Heart right ventricle (tissue), 16 donors: ENCODE data around the gene DEXI. TPM values are rescaled to one million over a fixed set of nuclear protein-coding genes. Genes with fewer than 3 reads are reported as not detected.
A peak's percentile ranks its signal among the peaks of the same experiment; 100 is the strongest.

Source experiments
- ATAC-seq, 8 donors: fragments of 200-7000 bp; cut with Tn5 transposase; one replicate each; pipeline ENCODE4 v1.9.1; 2020; ENCODE audit warnings: mild to moderate bottlenecking in 8 of 8, moderate library complexity in 8 of 8, moderate number of reproducible peaks in 1 of 8
- DNase-seq, 2 donors: peaks; one replicate each; pipeline ENCODE4 v3.0.0-alpha.2; 2020
- H3K27ac ChIP-seq, 10 donors: fragments of 200-600 bp; sonication (generic) in 2 of 10; one replicate each; pipeline versions ENCODE4 v1.5.0 to v1.8.0; 2020 to 2022; ENCODE audit warnings: mild to moderate bottlenecking in 3 of 10
- H3K27me3 ChIP-seq, 7 donors: fragments of 200-600 bp; one replicate each; pipeline ENCODE4 v1.8.0; 2021 to 2022; ENCODE audit warnings: mild to moderate bottlenecking in 2 of 7
- H3K36me3 ChIP-seq, 9 donors: fragments of 200-600 bp; sonication (generic) in 1 of 9; one replicate each; pipeline versions ENCODE4 v1.5.0 to v1.8.0; 2020 to 2022; ENCODE audit warnings: mild to moderate bottlenecking in 2 of 9
- H3K4me1 ChIP-seq, 9 donors: fragments of 200-600 bp; sonication (generic) in 1 of 9; one replicate each; pipeline versions ENCODE4 v1.5.0 to v1.8.0; 2020 to 2022; ENCODE audit warnings: mild to moderate bottlenecking in 4 of 9
- H3K4me3 ChIP-seq, 10 donors: fragments of 200-600 bp; sonication (generic) in 2 of 10; one replicate each; pipeline versions ENCODE4 v1.5.0 to v1.8.0; 2020 to 2022; ENCODE audit warnings: mild to moderate bottlenecking in 7 of 10, moderate library complexity in 2 of 10
- H3K9me3 ChIP-seq, 11 donors: fragments of 200-600 bp in 10 of 11; sonication (generic) in 2 of 11; one replicate each; pipeline versions ENCODE4 v1.5.0 to v1.8.0; 2013 to 2022; ENCODE audit warnings: mild to moderate bottlenecking in 2 of 11, control low read depth in 1 of 11, moderate library complexity in 1 of 11
- CTCF ChIP-seq, 9 donors: fragments of 200-600 bp; sonication (generic) in 2 of 9; IDR thresholded peaks; one replicate each; pipeline versions ENCODE4 v1.5.0 to v1.8.0; 2021 to 2022; ENCODE audit warnings: antibody characterized with exemption in 9 of 9, mild to moderate bottlenecking in 5 of 9, moderate library complexity in 1 of 9
- WGBS, 2 donors: extraction: QIAGEN DNeasy Blood & Tissue Kit; methylation state at CpG; one replicate each; pipeline ENCODE4 v1.1.7; 2013; ENCODE audit warnings: inconsistent platforms in 1 of 2; 5-methylcytosine and 5-hydroxymethylcytosine counted together
- intact Hi-C, 10 donors: fragments of 100-400 bp; cut with DNase I; formaldehyde crosslinking; loops; one replicate each; pipeline versions ENCODE4 v1.11.1 to v1.14.2; 2022
- polyA plus RNA-seq, 2 donors: library from polyadenylated mRNA; stranded (reverse); fragments of 200-250 nt; gene quantifications; one replicate each; pipeline ENCODE4 v1.2.3, GENCODE V29; 2013
- total RNA-seq, 10 donors: library from RNA; stranded (reverse); fragmentation: NEBNext Ultra II Directional in 3 of 10; extraction: Animal tissue kit (Norgen Biotek cat#: 25700) in 3 of 10; gene quantifications; one replicate each; pipeline versions ENCODE4 v1.2.1 to v1.2.4, GENCODE V29; 2021 to 2023
- donor health status: Arrhythmogenic right ventricular cardiomyopathy.
- donor health status: ischemic (EF 13 %, LVEDD 7.1; RV severe dilation, severe dysfunction).
- donor health status: healthy with polysubstance abuse.
- donor health status: DM: no; HTN: yes; CAD: no.
- donor health status: DM: no; HTN: no; CAD: no.
- donor health status: ischemic (EF 25% LVEDD 6.9; RV normal size, moderate dysfunction).
- donor health status: ischemic (EF 25% LVEDD 5.7; RV mildly dilated, moderate dysfunction).
- donor health status: healthy.
- donor health status: DM: yes; HTN: yes; CAD: no.
- donor health status: Ischemic cardiomyopathy.
- donor health status: ischemic (EF 35%, LVEDD 5.7; RV mildly dilated, moderate dysfunction).
- donor health status: nonischemic (EF 11% LVEDD 7.7; RV severe dilation, severe dysfunction).
- donor health status: DM: yes; HTN: yes; CAD: no.
- donor health status: PGD.
- donor health status: ischemic (EF 29% LVEDD 5.4; RV normal size, mild dysfunction).
- donor health status: nonischemic (EF 23%, LVEDD 6.1; RV moderate dilation, normal function).

Gene DEXI
- total and polyA plus RNA-seq, 12 donors: 68.8 to 109 (median 88.5) TPM

GRCh38 chr16:10907757-10908045 is 34.6 kb downstream of the DEXI start:
- peaks cover 0 to 98% (median 5%) of the 10 kb centered on the region in 9 donors for H3K36me3 ChIP-seq
- no peak overlapping the region for H3K27ac ChIP-seq
- no peak overlapping the region for H3K4me3 ChIP-seq
- intact Hi-C loops: no loop called here
- TF ChIP-seq CTCF (IDR thresholded peaks at IDR 0.05): no peak
- DNase-seq: no peak
- peak in 1 of 8 donors; percentile 49 for ATAC-seq
- peaks cover 0 to 9% (median 0%) of the 10 kb centered on the region in 11 donors for H3K9me3 ChIP-seq
- peaks cover 0 to 13% (median 0%) of the 10 kb centered on the region in 9 donors for H3K4me1 ChIP-seq
- H3K27me3 ChIP-seq: no peaks in the 10 kb centered on the region
- WGBS, 2 donors: 93 to 96% methylated on average over 21 of the region's 21 CpGs

GRCh38 chr16:10906914-10907756 is 35.1 kb downstream of the DEXI start:
- DNase-seq: peak; percentile 40 to 70
- peak; percentile 46 to 85 (median 82) for ATAC-seq
- no peak overlapping the region for H3K4me3 ChIP-seq
- peak overlapping the region in 1 of 10 donors; percentile 15 for H3K27ac ChIP-seq
- peaks cover 0 to 98% (median 5%) of the 10 kb centered on the region in 9 donors for H3K36me3 ChIP-seq
- peaks cover 0 to 9% (median 0%) of the 10 kb centered on the region in 9 donors for H3K4me1 ChIP-seq
- WGBS, 2 donors: 67 to 73% methylated on average over 46 of the region's 46 CpGs
- TF ChIP-seq CTCF (IDR thresholded peaks at IDR 0.05): no peak
- intact Hi-C loops: no loop called here
- peaks cover 0 to 11% (median 0%) of the 10 kb centered on the region in 11 donors for H3K9me3 ChIP-seq
- H3K27me3 ChIP-seq: no peaks in the 10 kb centered on the region

GRCh38 chr16:10906482-10906881 is 35.8 kb downstream of the DEXI start:
- peaks cover 0 to 98% (median 5%) of the 10 kb centered on the region in 9 donors for H3K36me3 ChIP-seq

GRCh38 chr16:10902999-10903398 is 39.3 kb downstream of the DEXI start:
- intact Hi-C loops: no loop called here
- H3K36me3 ChIP-seq: peaks cover 0 to 100% (median 5%) of the 10 kb centered on the region in 9 donors

More at GRCh38 chr16:10906482-10906881, 35.8 kb downstream of the DEXI start:
- H3K27me3 ChIP-seq: no peaks in the 10 kb centered on the region
- ATAC-seq (peak in 1 of 8 donors; percentile 39), DNase-seq (no peak)
- TF ChIP-seq CTCF (IDR thresholded peaks at IDR 0.05): no peak
- peaks cover 0 to 11% (median 0%) of the 10 kb centered on the region in 11 donors for H3K9me3 ChIP-seq
- 92 to 94% methylated on average over 19 of the region's 19 CpGs for WGBS, 2 donors
- H3K4me1 ChIP-seq: peaks cover 0 to 9% (median 0%) of the 10 kb centered on the region in 9 donors
- intact Hi-C loops: no loop called here
- H3K4me3 ChIP-seq: no peak overlapping the region
- no peak overlapping the region for H3K27ac ChIP-seq

More at GRCh38 chr16:10902999-10903398, 39.3 kb downstream of the DEXI start:
- no peak for TF ChIP-seq CTCF (IDR thresholded peaks at IDR 0.05)
- H3K27ac ChIP-seq: no peak overlapping the region
- H3K9me3 ChIP-seq: peaks cover 0 to 11% (median 0%) of the 10 kb centered on the region in 11 donors
- DNase-seq (no peak), ATAC-seq (no peak)
- H3K27me3 ChIP-seq: no peaks in the 10 kb centered on the region
- H3K4me3 ChIP-seq: no peak overlapping the region
- WGBS, 2 donors: 91 to 94% methylated on average over 1 of the region's 1 CpG
- peaks cover 0 to 9% (median 0%) of the 10 kb centered on the region in 9 donors for H3K4me1 ChIP-seq
